Measurements from ENCODE around the gene C1QTNF2. TPM values are rescaled to one million over a fixed set of nuclear protein-coding genes. Genes with fewer than 3 reads are reported as not detected.
"Not testable (repeated sequence)": the region's sequence is repeated elsewhere in the genome, so short reads cannot be mapped to it uniquely, and the experiment has no call there.

The C1QTNF2 gene
- total RNA-seq, 1 donor from 2014 or later, result 3.1 TPM

DNA sequence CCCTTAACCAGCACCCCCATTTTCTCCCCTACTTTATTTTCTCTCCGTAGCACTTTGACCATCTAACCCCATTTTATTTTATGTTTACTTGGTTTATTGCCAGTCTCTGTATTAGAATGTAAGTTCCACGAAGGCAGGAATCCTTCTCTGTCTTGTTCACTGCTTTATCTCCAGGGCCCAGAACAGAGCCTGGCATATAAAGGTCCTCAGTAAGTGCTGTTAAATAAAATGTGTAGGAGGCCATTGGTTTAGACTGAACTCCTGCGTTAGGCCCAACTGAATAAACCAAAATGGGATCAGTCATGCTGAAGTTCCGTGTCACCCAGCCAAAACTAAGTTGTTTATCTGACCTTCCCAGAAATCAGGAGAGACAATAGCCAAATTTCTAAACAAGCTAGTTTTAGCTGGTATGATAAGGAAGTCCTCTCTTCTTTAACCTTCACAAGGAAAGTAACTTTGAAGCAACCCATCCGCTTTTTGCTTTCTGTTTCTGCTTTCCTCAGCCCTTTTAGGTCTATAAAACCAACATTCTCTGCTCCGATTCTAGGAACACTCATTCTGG, 29.0 kb downstream of the C1QTNF2 start:
- no peak for DNase-seq

DNA sequence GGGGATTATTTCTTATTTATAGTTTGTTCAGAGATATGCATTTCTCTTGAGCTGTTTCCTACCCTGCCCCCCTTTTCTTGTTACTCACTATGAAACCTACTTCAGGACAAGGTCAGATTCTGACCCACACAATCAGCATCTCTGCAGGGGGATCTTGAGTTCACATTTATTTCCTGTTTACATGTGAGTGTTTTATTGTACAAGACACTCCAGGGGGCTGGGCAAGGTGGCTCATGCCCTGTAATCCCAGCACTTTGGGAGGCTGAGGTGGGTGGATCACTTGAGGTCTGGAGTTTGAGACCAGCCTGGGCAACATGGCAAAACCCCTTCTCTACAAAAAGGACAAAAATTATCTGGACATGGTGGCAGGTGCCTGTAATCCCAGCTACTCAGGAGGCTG, 29.9 kb downstream of the C1QTNF2 start:
- DNase-seq, result not testable (repeated sequence)

DNA sequence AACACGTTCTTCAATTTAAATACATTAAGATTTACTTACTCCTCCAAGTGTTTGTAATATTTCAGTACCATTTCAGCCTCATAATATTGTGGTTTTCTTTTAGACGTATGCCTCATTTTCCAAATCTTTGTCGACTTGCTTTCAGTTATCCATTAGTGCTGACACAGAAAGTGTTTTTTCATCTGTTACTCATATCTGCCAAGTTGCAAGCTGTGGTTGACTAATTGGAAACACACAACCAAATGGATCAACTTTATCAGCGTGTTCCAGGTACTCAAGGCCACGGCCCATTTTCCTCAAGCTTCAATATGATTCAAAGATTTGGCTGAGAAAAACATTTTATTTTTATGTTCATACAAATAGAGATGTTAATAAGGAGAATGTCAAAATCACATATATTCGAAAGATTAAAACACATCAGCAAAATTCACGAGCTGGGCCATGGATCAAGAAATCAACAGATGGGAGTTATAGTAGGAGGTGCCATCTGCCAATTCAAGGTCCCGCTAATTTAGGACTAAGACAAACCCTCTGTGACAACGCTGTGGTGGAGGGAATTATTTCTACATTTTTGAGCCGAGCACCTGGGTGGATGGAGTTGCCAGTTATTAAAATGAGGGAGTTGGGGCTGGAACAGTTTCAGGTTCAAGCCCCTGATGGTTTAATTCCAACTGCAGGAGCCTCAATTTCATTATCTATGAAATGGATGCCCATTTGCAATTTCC, 30.9 kb downstream of the C1QTNF2 start:
- DNase-seq, result no peak

GRCh38 chr5:160334716-160335115, 35.7 kb downstream of the C1QTNF2 start:
- not testable (repeated sequence) for DNase-seq

- DNase-seq, result no peak
Measured at GRCh38 chr5:160333721-160334120, 36.7 kb downstream of the C1QTNF2 start.

- DNase-seq, result no peak
Measured at GRCh38 chr5:160330212-160330611, 40.2 kb downstream of the C1QTNF2 start.

- no peak for DNase-seq
Measured at GRCh38 chr5:160327818-160328217, 42.6 kb downstream of the C1QTNF2 start.

DNA sequence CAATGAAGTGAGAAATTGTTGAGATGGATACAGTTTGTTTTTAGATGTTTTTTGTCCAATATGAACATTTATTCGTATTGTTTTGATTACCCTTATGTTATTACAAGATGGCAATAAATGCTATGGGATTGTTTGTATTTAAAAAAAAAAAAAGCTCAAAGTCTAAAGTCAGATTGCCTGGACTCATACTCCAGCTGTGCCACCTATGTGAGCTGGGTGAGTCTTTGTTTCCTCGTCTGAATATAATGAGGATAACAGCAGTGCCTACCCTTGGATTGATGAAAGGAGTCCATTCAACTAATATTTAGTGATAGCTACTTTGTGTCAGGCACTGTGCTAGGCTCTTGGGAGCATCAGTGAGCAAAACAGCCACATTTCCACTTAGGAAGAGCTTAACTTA, 43.4 kb downstream of the C1QTNF2 start:
- DNase-seq, result no peak

- DNase-seq, result no peak
Measured at GRCh38 chr5:160325716-160326115, 44.7 kb downstream of the C1QTNF2 start.

DNA sequence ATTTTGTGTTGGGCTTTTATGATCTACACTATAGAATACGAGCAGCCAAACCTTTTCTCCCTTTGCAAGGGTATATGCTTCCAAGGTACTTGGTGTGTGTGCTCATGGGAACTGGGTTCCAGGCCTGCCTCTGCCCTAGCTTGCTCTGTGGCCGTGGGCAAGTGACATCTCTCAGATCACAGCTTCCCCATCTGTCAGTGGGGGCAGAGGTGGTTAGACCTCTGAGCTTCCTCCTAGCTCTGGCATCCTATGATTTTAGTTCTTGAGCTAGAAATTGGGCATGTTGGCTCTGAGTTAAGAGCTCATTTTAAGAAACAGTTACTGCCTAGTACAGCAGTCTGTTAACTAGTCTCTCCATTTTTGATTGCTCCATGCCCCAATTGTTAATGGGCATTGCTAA, 45.5 kb downstream of the C1QTNF2 start:
- no peak for DNase-seq

DNA sequence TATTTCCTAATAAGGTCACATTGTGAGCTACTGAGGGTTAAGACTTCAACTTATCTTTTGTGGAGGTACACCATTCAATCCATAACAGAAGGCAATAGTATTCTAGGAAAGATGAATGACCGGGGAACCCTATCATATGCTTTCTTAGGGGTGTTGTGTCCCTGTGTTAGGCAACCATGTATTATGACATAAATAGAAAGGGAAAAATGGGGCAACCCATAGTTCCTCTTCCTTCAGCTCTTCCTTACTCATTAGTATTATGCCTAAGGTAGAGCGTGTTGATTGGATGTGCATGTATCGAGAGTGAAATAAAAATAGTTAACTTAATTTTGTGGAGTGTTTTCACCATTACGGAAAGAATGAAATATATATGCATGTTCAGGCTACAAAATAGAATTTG, 52.0 kb downstream of the C1QTNF2 start:
- DNase-seq, result no peak

DNA sequence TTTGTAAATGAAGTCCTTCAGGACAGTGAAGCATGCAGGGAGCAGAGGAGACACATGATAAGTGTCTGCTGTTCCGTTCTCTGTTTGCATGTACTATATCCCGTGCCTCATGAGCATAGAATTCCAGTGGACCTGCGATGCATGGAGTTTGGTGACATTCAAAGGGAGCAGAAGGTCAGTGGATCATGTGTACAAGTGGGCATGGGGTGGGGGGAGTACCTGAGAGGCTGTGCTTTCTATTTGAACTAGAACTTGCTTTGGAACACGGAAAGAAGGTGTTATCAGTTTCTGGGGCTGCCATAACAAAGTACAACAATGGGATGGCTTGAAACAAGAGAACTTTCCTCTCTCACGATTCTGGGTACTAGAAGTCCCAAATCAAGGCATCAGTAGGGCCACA, 53.0 kb downstream of the C1QTNF2 start:
- no peak for DNase-seq

GRCh38 chr5:160315968-160316367, 54.5 kb downstream of the C1QTNF2 start:
- no peak for DNase-seq

- no peak for DNase-seq
Measured at GRCh38 chr5:160312960-160313727, 57.3 kb downstream of the C1QTNF2 start.

- DNase-seq, result no peak
Measured at GRCh38 chr5:160312134-160312959, 58.1 kb downstream of the C1QTNF2 start, which contains the start of gene CCNJL. TSS of gene CCNJL (minus strand) at chr5:160312564. CDS start at chr5:160311923, 641 bp downstream.

GRCh38 chr5:160311491-160312133, 58.8 kb downstream of the C1QTNF2 start:
- DNase-seq, result no peak

- no peak for DNase-seq
Measured at GRCh38 chr5:160310552-160311295, 59.7 kb downstream of the C1QTNF2 start.

- DNase-seq, result no peak
Measured at GRCh38 chr5:160310140-160310539, 60.3 kb downstream of the C1QTNF2 start.

- DNase-seq, result no peak
Measured at GRCh38 chr5:160306696-160307095, 63.7 kb downstream of the C1QTNF2 start.

DNA sequence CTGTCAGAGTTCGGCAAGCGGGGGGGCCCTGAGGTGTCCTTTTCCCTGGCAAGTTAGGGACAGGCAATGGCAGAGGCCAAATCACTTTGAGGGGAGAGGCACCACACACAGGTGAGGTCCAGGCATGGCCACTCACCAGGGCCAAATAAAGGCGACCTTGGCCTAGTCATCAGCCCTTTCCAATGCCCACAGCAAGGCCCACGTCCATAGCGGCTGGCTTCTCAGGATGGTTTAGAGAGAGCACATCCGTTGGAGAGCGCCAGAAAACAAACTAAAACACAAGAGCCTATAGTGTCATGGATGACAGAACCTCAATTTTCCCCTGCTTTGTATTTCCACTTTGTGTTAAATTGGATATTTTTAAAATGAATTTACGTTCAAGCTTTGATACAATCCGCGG, 65.1 kb downstream of the C1QTNF2 start:
- DNase-seq, result no peak

DNA sequence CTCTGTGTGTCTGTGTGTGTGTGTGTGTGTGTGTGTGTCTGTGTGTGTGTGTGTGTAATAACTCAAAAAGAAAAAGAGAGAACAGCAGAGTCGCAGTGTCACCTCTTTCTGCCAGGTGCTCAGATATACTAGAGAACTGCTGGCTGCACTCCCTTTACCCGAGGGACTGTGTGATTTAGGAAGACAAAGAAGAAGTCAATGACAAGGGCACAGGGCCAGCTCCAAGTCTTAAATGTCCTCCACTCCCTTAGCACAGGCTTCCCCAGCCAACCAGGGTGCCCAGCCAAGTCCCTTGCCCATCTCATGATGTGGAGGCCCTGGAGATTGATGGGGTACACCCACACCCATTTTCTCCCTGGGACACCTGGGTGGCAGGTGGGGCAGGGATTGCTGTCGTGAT, 66.7 kb downstream of the C1QTNF2 start:
- no peak for DNase-seq
